Endothelial cell of coronary artery (primary cell): ENCODE results near the gene DGKH. TPM values are rescaled to one million over a fixed set of nuclear protein-coding genes. Genes with fewer than 3 reads are reported as not detected.

ENCODE experiments used
- total RNA-seq: library from RNA; depleted of rRNA; stranded (reverse); fragments of >200 nt; gene quantifications from 2 replicates; pipeline ENCODE4 v1.2.3, GENCODE V29; 2014

DGKH gene
- total RNA-seq: 16.2 and 18.7 TPM in 2 replicates

DNA sequence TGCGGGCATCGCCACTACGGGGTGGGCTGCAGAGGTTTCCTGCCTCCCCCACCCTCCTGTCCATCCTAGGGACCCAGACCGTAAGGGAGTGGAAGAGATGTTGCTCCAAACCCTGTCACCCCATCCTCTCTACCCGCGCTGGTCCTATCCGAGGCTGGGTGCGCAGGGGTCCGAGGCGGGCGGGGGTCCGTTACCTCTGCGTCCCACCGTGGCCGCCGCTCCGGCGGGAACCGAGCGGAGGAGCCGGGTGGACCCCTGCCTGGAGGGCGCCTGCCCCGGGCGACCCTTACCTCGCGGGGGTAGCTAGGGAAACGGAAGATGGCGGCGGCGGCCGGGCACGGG, at the start of gene DGKH:
Gene DGKH, plus strand, starts transcription at position 307 of the 342 bp plus-strand sequence. CDS start 126 bp downstream, outside the sequence.

DNA sequence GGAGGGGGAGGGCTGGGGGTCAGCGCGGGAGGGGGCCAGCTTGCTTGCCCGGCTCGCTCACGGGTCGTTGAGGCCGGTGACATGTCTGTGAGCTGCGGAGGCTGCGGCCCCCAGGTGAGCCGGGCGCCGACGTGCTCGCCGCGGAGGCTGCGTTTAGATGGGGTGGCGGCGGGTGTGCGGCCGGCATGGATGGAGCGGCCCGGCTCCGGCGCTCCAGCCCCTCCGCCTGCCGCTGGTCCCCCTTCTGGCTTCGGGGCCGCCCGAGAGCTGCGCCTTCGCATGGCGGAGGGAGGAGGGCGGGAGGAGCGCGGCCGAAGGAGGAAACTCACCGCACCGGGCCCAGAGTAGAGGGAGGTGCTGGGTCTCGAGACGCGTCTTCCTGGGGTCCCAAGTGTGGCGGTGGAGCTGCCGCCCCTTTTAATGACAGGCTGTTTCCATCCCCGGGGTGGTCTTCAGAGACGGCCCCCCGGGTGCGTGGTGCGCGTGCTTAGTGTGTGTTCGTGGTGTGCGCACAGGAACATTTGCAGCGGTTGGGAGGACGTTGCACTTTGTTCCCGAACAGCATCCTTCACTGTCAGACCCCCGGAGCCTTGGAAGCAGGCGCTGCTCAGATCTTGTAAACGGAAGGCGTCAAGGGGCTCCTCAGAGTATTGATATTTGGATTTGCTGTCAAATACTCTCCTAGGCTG, 223.8 kb downstream of the DGKH start, which contains the start of gene AKAP11:
Gene AKAP11, plus strand, starts transcription at position 38 of the 689 bp plus-strand sequence. CDS start 14,197 bp downstream, outside the sequence.

Other genes with a start within 250 kb of the DGKH start
- gene VWA8, start 87.5 kb upstream of the DGKH start, total RNA-seq: 9.4 and 10.7 TPM in 2 replicates
- 17.0 and 19.1 TPM in 2 replicates for gene AKAP11, start 223.5 kb downstream of the DGKH start, total RNA-seq